GM19193 (cell line): ENCODE data around the gene KRTAP10-10.

Source experiments
- POLR2A ChIP-seq: IDR thresholded peaks from 4 replicates; pipeline ENCODE4 v1.6.1; 2011; ENCODE audit not compliant: insufficient read depth, insufficient read length; ENCODE audit errors: extremely low read depth

The KRTAP10-10 gene

GRCh38 chr21:44616591-44616926, 20.6 kb upstream of the KRTAP10-10 start:
- TF ChIP-seq POLR2A: no peak

GRCh38 chr21:44617071-44617501, 20.1 kb upstream of the KRTAP10-10 start:
- no peak for TF ChIP-seq POLR2A

DNA sequence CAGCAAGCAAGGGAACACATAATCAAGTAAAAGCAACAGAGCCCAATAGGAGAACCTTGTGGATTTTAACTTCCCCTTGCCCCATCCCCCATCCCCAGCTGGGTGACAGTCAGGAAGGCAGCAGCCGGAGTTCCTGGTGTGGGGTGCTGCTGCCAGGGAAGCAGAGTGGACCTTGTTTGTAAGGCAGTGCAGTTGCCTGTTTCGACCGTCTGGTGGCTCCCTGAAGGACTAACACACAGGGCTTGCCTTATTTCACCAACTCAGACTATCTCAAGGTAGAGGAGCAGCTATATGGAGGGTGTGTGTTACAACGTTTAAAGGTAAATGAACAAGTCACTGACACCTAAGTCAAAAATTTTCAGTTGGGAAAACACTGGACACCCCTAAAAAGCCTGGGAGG, 18.7 kb upstream of the KRTAP10-10 start:
- no peak for TF ChIP-seq POLR2A

DNA sequence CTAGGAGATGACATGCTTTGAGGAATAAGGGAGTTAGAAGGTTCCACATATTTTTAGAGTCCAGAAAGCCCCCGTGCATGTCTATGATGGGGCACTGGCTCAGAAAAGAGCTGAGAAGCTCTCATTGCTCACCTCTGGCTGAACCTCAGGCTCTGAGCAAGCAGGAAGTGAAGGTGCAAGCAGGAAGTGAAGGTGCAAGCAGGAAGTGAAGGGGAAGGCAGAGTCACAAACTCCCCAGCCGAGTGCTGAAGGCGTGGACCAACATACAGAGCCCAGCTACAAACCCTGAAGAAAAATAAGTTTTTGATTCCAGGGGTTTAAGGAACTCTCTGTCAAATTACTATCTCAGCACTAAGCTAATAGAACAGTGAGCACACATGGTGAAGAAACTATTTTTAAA, 18.2 kb upstream of the KRTAP10-10 start:
- TF ChIP-seq POLR2A: no peak

- TF ChIP-seq POLR2A: no peak
These were observed 17.3 kb upstream of the KRTAP10-10 start for GRCh38 chr21:44619886-44620285.

DNA sequence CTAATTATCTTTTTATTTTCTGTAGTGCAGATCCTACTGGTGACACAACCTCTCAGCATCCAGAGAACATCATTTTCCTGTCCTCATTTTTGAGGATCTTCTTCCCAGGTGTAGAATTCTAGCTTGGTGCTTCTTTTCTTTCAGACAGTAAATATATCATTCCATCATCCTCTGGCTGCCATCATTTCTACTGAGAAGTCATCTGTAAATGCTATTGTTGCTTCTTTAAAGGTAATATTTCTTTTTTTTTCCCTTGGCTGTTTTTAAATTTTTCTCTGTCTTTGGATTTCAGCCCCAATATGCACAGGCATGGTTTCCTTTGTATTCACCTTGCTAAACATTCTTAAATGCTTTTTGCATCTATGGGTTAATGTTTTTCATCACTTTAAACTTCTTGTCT, 13.6 kb upstream of the KRTAP10-10 start:
- TF ChIP-seq POLR2A: no peak

- TF ChIP-seq POLR2A: no peak
These were observed 11.4 kb upstream of the KRTAP10-10 start for GRCh38 chr21:44625756-44626155.

- TF ChIP-seq POLR2A: no peak
These were observed 10.9 kb upstream of the KRTAP10-10 start for GRCh38 chr21:44626262-44626661.

GRCh38 chr21:44626673-44627143, 10.4 kb upstream of the KRTAP10-10 start, which contains the start of gene KRTAP10-9:
TSS of gene KRTAP10-9 (plus strand) at chr21:44627093. CDS start at chr21:44627172, 79 bp downstream.
- TF ChIP-seq POLR2A: no peak

GRCh38 chr21:44628707-44629391, 8.3 kb upstream of the KRTAP10-10 start:
- TF ChIP-seq POLR2A: no peak

DNA sequence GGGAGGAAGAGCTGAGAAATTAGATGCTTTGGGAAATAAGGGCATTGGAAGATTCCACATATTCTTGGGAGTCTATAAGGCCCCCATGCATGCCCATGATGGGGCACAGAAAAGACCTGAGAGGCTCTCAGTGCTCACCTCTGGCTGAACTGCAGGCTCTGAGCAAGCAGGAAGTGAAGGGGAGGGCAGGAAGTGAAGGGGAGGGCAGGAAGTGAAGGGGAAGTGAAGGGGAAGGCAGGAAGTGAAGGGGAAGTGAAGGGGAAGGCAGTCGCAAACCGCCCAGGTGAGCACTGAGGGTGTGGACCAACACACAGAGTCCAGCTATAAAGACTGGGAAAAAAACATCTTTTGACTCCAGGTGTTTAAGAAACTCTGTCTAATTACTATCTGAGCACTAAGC, 6.7 kb upstream of the KRTAP10-10 start:
- TF ChIP-seq POLR2A: no peak

GRCh38 chr21:44632067-44632466, 5.1 kb upstream of the KRTAP10-10 start:
- TF ChIP-seq POLR2A: no peak

- no peak for TF ChIP-seq POLR2A
These were observed 743 bp upstream of the KRTAP10-10 start for GRCh38 chr21:44636209-44637017.

DNA sequence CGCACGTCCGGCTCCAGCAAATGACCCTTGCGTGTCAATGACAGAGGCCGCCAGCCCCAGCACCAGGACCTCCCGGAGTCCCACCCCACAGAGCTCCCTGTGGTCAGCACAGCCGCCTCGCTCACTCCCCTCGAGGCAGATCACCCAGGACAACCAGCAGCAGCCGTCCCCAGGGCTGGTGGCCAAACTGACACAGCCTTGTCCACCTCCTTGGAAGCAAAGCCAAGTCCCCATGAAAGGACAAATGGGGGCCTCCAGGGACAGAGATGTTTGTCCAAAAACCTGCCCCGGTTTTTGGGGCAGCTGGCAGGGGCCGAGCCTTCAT, 2.1 kb downstream of the KRTAP10-10 start:
- no peak for TF ChIP-seq POLR2A

DNA sequence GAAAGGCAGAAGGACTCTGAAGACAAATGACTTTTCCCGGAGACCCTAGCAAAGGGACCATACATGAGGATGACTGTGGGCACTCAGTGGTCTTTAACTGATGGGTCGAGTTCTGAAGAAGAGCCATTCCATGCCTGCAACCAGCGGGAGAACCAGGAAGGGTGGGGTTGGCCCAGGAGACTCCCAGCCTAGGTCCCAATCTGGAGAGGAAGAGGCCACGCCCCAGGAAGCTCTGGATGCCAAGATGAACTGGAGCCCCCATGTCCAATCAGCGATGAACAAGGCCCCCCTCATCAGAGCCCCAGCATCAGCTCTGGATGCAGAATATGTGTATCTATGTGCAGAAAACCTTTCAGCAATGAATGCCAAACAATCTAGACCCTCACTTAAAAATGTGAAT, 3.6 kb downstream of the KRTAP10-10 start:
- TF ChIP-seq POLR2A: no peak

DNA sequence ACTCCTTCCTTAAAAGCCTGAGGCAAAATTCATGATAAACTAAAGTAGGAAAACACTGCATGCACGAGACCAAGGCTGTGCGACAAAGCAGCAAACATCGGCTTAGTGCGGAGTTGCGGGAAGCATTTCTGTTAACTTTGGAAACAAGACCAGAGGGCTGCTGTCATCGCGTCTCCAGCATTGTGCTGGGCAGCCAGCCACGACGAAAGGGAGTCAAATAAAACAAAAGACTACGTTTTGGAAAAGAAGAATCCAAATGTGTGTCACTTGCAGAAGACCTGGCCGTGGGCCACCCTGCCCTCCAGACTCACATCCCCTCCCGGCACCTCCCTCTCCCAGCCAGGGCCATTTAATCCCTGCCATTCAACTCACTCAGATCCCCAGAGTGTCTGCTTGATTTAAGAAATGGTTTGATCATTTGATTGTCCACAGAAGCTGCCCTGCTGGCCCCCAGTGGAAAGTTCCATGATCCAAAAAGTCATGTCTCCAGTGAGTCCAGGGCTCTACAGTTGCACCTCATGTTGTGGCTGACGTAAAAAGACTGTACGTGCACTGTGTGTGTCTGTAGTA, 6.7 kb downstream of the KRTAP10-10 start:
- no peak for TF ChIP-seq POLR2A
